Esophagus (tissue), 2 donors: ENCODE results near the gene CIB4. TPM values are rescaled to one million over a fixed set of nuclear protein-coding genes. Genes with fewer than 3 reads are reported as not detected.

Experiments
- H3K27ac ChIP-seq, 2 donors: one replicate each; pipeline ENCODE4 v1.5.1; 2013; ENCODE audit warnings: low read depth in 2 of 2, mild to moderate bottlenecking in 2 of 2, inconsistent platforms in 1 of 2, low read length in 1 of 2, moderate library complexity in 1 of 2
- H3K27me3 ChIP-seq, 2 donors: one replicate each; pipeline ENCODE4 v1.6.1; 2013; ENCODE audit warnings: low read length in 2 of 2, control low read depth in 1 of 2, mild to moderate bottlenecking in 1 of 2; ENCODE audit not compliant: insufficient read depth in 2 of 2, control insufficient read depth in 1 of 2
- H3K36me3 ChIP-seq, 2 donors: one replicate each; pipeline ENCODE4 v1.6.1; 2013; ENCODE audit warnings: low read length in 1 of 2; ENCODE audit not compliant: control insufficient read depth in 2 of 2, insufficient read depth in 2 of 2
- H3K4me1 ChIP-seq, 2 donors: one replicate each; pipeline ENCODE4 v1.6.1; 2013; ENCODE audit warnings: low read length in 1 of 2; ENCODE audit not compliant: control insufficient read depth in 2 of 2, insufficient read depth in 2 of 2
- H3K4me3 ChIP-seq, 2 donors: one replicate each; pipeline ENCODE4 v1.5.1; 2013; ENCODE audit warnings: low read length in 2 of 2, mild to moderate bottlenecking in 2 of 2, low read depth in 1 of 2, moderate library complexity in 1 of 2
- H3K9me3 ChIP-seq, 2 donors: one replicate each; pipeline ENCODE4 v1.6.1; 2013; ENCODE audit warnings: mild to moderate bottlenecking in 2 of 2, low read depth in 1 of 2, low read length in 1 of 2, moderate library complexity in 1 of 2; ENCODE audit not compliant: control insufficient read depth in 2 of 2, insufficient read depth in 1 of 2
- WGBS, 2 donors: extraction: QIAGEN DNeasy Blood & Tissue Kit; methylation state at CpG; one replicate each; pipeline ENCODE4 v1.1.7; 2013; 5-methylcytosine and 5-hydroxymethylcytosine counted together
- polyA plus RNA-seq, 2 donors: library from polyadenylated mRNA; stranded (reverse); fragments of 200-250 nt; gene quantifications; one replicate each; pipeline ENCODE4 v1.2.3, GENCODE V29; 2013
- donor health status: healthy with polysubstance abuse.
- donor health status: Bipolar disorder and iron deficiency.

Gene CIB4
- polyA plus RNA-seq, 2 donors = not detected

- Histone ChIP-seq H3K4me3 (no peak overlapping the region), H3K9me3 (no peaks in the 10 kb centered on the region), H3K4me1 (peaks cover 2% of the 10 kb centered on the region in 2 donors), H3K27ac (no peak overlapping the region), H3K36me3 (no peaks in the 10 kb centered on the region), H3K27me3 (no peaks in the 10 kb centered on the region)
- WGBS, 2 donors = 89 to 93% methylated on average over 10 of the region's 10 CpGs
Observed at GRCh38 chr2:26618611-26619010, 22.6 kb downstream of the CIB4 start.

GRCh38 chr2:26617588-26618083 is 23.5 kb downstream of the CIB4 start:
- Histone ChIP-seq H3K36me3 (no peaks in the 10 kb centered on the region), H3K9me3 (no peaks in the 10 kb centered on the region), H3K4me3 (no peak overlapping the region), H3K27ac (no peak overlapping the region), H3K27me3 (no peaks in the 10 kb centered on the region), H3K4me1 (peaks cover 2 to 5% of the 10 kb centered on the region in 2 donors)
- WGBS, 2 donors = 70 to 80% methylated on average over 7 of the region's 7 CpGs

- 66 to 82% methylated on average over 10 of the region's 10 CpGs for WGBS, 2 donors
- Histone ChIP-seq H3K4me1 (peaks cover 2 to 6% of the 10 kb centered on the region in 2 donors), H3K36me3 (no peaks in the 10 kb centered on the region), H3K27ac (no peak overlapping the region), H3K27me3 (no peaks in the 10 kb centered on the region), H3K9me3 (no peaks in the 10 kb centered on the region), H3K4me3 (no peak overlapping the region)
Observed at GRCh38 chr2:26616706-26617587, 24.2 kb downstream of the CIB4 start.

GRCh38 chr2:26615860-26616705 is 25.1 kb downstream of the CIB4 start:
- H3K27ac ChIP-seq = no peak overlapping the region
- no peaks in the 10 kb centered on the region for H3K36me3 ChIP-seq
- H3K4me3 ChIP-seq = no peak overlapping the region
- no peaks in the 10 kb centered on the region for H3K27me3 ChIP-seq
- H3K9me3 ChIP-seq = no peaks in the 10 kb centered on the region
- 69 to 77% methylated on average over 18 of the region's 18 CpGs for WGBS, 2 donors
- H3K4me1 ChIP-seq = peaks cover 2 to 6% of the 10 kb centered on the region in 2 donors

- no peaks in the 10 kb centered on the region for H3K36me3 ChIP-seq
- H3K27ac ChIP-seq = no peak overlapping the region
- no peak overlapping the region for H3K4me3 ChIP-seq
- no peaks in the 10 kb centered on the region for H3K9me3 ChIP-seq
- H3K27me3 ChIP-seq = no peaks in the 10 kb centered on the region
- H3K4me1 ChIP-seq = peaks cover 2 to 6% of the 10 kb centered on the region in 2 donors
- WGBS, 2 donors = 54 to 78% methylated on average over 10 of the region's 10 CpGs
Observed at GRCh38 chr2:26615336-26615859, 25.8 kb downstream of the CIB4 start.

- H3K27ac ChIP-seq = no peak overlapping the region
- no peak overlapping the region for H3K4me3 ChIP-seq
- WGBS, 2 donors = 67 to 70% methylated on average over 18 of the region's 18 CpGs
- H3K9me3 ChIP-seq = no peaks in the 10 kb centered on the region
- H3K27me3 ChIP-seq = no peaks in the 10 kb centered on the region
- peaks cover 2 to 6% of the 10 kb centered on the region in 2 donors for H3K4me1 ChIP-seq
- no peaks in the 10 kb centered on the region for H3K36me3 ChIP-seq
Observed at GRCh38 chr2:26614216-26615138, 26.7 kb downstream of the CIB4 start.

- H3K27ac ChIP-seq = no peak overlapping the region
- no peak overlapping the region for H3K4me3 ChIP-seq
- WGBS, 2 donors = 52 to 70% methylated on average over 13 of the region's 13 CpGs
- peaks cover 2 to 6% of the 10 kb centered on the region in 2 donors for H3K4me1 ChIP-seq
- H3K9me3 ChIP-seq = no peaks in the 10 kb centered on the region
- no peaks in the 10 kb centered on the region for H3K27me3 ChIP-seq
- no peaks in the 10 kb centered on the region for H3K36me3 ChIP-seq
Observed at GRCh38 chr2:26613241-26614215, 27.6 kb downstream of the CIB4 start.

GRCh38 chr2:26612522-26613240 is 28.5 kb downstream of the CIB4 start:
- Histone ChIP-seq H3K4me3 (no peak overlapping the region), H3K4me1 (peaks cover 2 to 6% of the 10 kb centered on the region in 2 donors), H3K9me3 (no peaks in the 10 kb centered on the region), H3K27ac (no peak overlapping the region), H3K27me3 (no peaks in the 10 kb centered on the region), H3K36me3 (no peaks in the 10 kb centered on the region)
- 43 to 53% methylated on average over 8 of the region's 8 CpGs for WGBS, 2 donors
